ENCODE data around the gene BYSL. TPM values are rescaled to one million over a fixed set of nuclear protein-coding genes. Genes with fewer than 3 reads are reported as not detected.
A peak's percentile ranks its signal among the peaks of the same experiment; 100 is the strongest.

The BYSL gene
- total RNA-seq, 2 experiments from 2014 or later: 36.1 to 54.5 TPM

DNA sequence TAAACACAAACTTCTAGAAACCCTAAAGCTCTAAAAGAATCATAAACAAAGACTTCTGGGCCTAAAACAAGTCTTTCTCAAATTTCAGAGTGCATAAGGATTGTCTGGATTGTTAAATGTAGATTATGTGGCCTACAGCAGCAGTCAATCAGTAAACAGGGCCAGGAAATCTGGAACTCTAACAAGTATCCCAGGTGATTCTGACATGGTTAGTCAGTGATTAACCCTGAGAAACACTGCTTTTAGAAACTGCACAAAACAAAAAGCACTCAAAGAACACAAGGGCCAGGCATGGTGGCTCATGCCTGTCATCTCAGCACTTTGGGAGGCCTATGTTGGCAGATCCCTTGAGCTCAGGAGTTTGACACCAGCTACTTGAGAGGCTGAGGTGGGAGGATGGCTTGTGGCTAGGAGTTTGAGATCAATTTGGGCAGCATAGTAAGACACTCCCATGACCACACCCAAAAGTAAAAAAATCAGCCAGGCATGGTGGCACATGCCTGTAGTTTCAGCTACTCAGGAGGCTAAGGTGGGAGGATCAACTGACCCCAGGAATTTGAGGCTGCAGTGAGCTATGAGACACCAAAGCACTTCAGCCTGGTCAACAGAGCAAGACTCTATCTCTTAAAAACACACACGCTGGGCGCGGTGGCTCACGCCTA, 6.3 kb upstream of the BYSL start:
- Histone ChIP-seq H3K4me1 (ENCODE audit: insufficient read depth, low read length, poor library complexity, severe bottlenecking) (peaks cover 10% of the 10 kb centered on the region), H3K4me3 (ENCODE audit: low read depth, low read length, poor library complexity, severe bottlenecking) (no peak overlapping the region), H2AFZ (ENCODE audit: low read length) (no peak overlapping the region), H3K4me2 (ENCODE audit: low read length) (no peak overlapping the region), H4K20me1 (ENCODE audit: insufficient read depth, low read length) (no peaks in the 10 kb centered on the region), H3K79me2 (ENCODE audit: insufficient read depth, low read depth, low read length) (peaks cover 20% of the 10 kb centered on the region), H3K9me3 (ENCODE audit: low read length) (no peaks in the 10 kb centered on the region), H3K9me2 (ENCODE audit: insufficient read depth, low read length) (no peaks in the 10 kb centered on the region), H3K36me3 (ENCODE audit: insufficient read depth, low read length) (peaks cover 68% of the 10 kb centered on the region), H3K27ac (ENCODE audit: low read depth, low read length, poor library complexity, severe bottlenecking) (no peak overlapping the region)
- BruUV-seq (replicated peaks): no TSS peak
- intact Hi-C loops (cut with micrococcal nuclease; ENCODE audit: unreplicated experiment): loop anchor here (2.0 kb wide), 1 partner anchor 16 kb away; no protein-coding TSS in a partner anchor
- ChIA-PET POLR2A (no interaction called here), CTCF (ENCODE audit: unreplicated experiment) (no interaction called here)
- TF ChIP-seq, protein P1, sequence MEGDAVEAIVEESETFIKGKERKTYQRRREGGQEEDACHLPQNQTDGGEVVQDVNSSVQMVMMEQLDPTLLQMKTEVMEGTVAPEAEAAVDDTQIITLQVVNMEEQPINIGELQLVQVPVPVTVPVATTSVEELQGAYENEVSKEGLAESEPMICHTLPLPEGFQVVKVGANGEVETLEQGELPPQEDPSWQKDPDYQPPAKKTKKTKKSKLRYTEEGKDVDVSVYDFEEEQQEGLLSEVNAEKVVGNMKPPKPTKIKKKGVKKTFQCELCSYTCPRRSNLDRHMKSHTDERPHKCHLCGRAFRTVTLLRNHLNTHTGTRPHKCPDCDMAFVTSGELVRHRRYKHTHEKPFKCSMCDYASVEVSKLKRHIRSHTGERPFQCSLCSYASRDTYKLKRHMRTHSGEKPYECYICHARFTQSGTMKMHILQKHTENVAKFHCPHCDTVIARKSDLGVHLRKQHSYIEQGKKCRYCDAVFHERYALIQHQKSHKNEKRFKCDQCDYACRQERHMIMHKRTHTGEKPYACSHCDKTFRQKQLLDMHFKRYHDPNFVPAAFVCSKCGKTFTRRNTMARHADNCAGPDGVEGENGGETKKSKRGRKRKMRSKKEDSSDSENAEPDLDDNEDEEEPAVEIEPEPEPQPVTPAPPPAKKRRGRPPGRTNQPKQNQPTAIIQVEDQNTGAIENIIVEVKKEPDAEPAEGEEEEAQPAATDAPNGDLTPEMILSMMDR (conservative IDR thresholded peaks at IDR 0.05; ENCODE audit: low read length): no peak
- no peak for TF ChIP-seq EZH2phosphoT487 (IDR thresholded peaks at IDR 0.05; ENCODE audit: borderline replicate concordance, low read depth, low read length)
- DNase-seq (ENCODE audit: low spot score): no peak

DNA sequence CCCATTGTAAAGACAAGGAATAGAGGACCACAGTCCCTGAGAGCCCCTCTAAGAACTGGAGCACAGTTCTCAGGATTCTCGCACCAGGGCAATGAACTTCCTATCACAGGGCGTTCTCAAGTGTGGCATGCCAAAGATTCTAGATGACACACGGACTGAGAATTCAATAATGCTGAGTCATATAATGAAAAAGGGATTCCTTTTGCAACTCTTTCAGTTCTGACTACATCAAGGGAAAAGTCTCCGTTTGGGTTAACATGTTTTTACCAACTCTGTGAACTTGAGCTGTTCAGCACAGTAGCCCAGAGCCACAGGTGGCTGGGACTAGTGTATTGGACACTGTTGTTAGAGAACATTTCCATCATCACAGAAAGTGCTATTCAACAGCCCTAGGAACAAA, 3.8 kb upstream of the BYSL start:
- no peaks in the 10 kb centered on the region for H3K9me2 ChIP-seq (ENCODE audit: insufficient read depth, low read length)
- H3K36me3 ChIP-seq (ENCODE audit: insufficient read depth, low read length): peaks cover 54% of the 10 kb centered on the region
- H4K20me1 ChIP-seq (ENCODE audit: insufficient read depth, low read length): 0 out of 2 replicates have a peak, but pooled peaks cover 7% of the 10 kb centered on the region
- peaks cover 12% of the 10 kb centered on the region for H3K4me1 ChIP-seq (ENCODE audit: insufficient read depth, low read length, poor library complexity, severe bottlenecking)
- H3K79me2 ChIP-seq (ENCODE audit: insufficient read depth, low read depth, low read length): peaks cover 41% of the 10 kb centered on the region
- ChIA-PET POLR2A (no interaction called here), CTCF (ENCODE audit: unreplicated experiment) (no interaction called here)
- no peak for DNase-seq (ENCODE audit: low spot score)
- BruUV-seq (replicated peaks): no TSS peak
- no peak overlapping the region for H3K4me3 ChIP-seq (ENCODE audit: low read depth, low read length, poor library complexity, severe bottlenecking)
- no peak overlapping the region for H3K27ac ChIP-seq (ENCODE audit: low read depth, low read length, poor library complexity, severe bottlenecking)
- intact Hi-C loops (cut with micrococcal nuclease; ENCODE audit: unreplicated experiment): no loop called here
- TF ChIP-seq, protein P1 (conservative IDR thresholded peaks at IDR 0.05; ENCODE audit: low read length): no peak
- no peak for TF ChIP-seq EZH2phosphoT487 (IDR thresholded peaks at IDR 0.05; ENCODE audit: borderline replicate concordance, low read depth, low read length)
- H3K9me3 ChIP-seq (ENCODE audit: low read length): no peaks in the 10 kb centered on the region
- no peak overlapping the region for H3K4me2 ChIP-seq (ENCODE audit: low read length)
- H2AFZ ChIP-seq (ENCODE audit: low read length): no peak overlapping the region

DNA sequence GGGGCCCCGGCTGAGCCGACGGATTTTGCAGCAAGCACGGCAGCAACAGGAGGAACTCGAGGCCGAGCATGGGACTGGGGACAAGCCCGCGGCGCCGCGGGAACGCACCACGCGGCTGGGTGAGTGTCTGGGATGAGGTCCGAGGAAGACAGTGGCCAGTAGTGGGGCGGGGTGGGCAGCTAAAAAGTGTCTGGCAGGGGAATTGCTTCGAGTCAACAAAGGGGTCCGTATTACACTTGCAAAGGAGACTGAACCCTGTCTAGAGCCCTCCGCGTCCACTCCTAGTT, 356 bp downstream of the BYSL start:
- H4K20me1 ChIP-seq (ENCODE audit: insufficient read depth, low read length): 0 out of 2 replicates have a peak, but pooled peaks cover 8% of the 10 kb centered on the region
- H3K4me1 ChIP-seq (ENCODE audit: insufficient read depth, low read length, poor library complexity, severe bottlenecking): peaks cover 25% of the 10 kb centered on the region
- intact Hi-C loops (cut with micrococcal nuclease; ENCODE audit: unreplicated experiment): loop anchor here (1.0 to 5.0 kb wide), 4 partner anchors 74 to 134 kb away; partner anchors contain the start of gene TOMM6
- H3K36me3 ChIP-seq (ENCODE audit: insufficient read depth, low read length): peaks cover 50% of the 10 kb centered on the region
- H3K9me2 ChIP-seq (ENCODE audit: insufficient read depth, low read length): no peaks in the 10 kb centered on the region
- H3K4me2 ChIP-seq (ENCODE audit: low read length): peak overlapping the region; percentile 95
- no peak for TF ChIP-seq EZH2phosphoT487 (IDR thresholded peaks at IDR 0.05; ENCODE audit: borderline replicate concordance, low read depth, low read length)
- TF ChIP-seq, protein P1 (conservative IDR thresholded peaks at IDR 0.05; ENCODE audit: low read length): no peak
- H2AFZ ChIP-seq (ENCODE audit: low read length): peak overlapping the region; percentile 72; the same call in 1 of the 2 replicates
- ChIA-PET POLR2A (interaction anchor here (0.8 to 2.9 kb wide), 11 partner anchors 12 to 296 kb away, joined by 3 to 15 read pairs (median 4); partner anchors contain the start of genes MRPS10, TOMM6 and USP49), CTCF (ENCODE audit: unreplicated experiment) (interaction anchor here (0.6 to 1.9 kb wide), 10 partner anchors 15 to 134 kb away, joined by 3 to 11 read pairs (median 4); partner anchors contain the start of genes CCND3, TAF8, TOMM6 and USP49)
- no TSS peak for BruUV-seq (replicated peaks)
- DNase-seq (ENCODE audit: low spot score): no peak
- no peaks in the 10 kb centered on the region for H3K9me3 ChIP-seq (ENCODE audit: low read length)
- H3K4me3 ChIP-seq (ENCODE audit: low read depth, low read length, poor library complexity, severe bottlenecking): peak overlapping the region; percentile 92
- H3K27ac ChIP-seq (ENCODE audit: low read depth, low read length, poor library complexity, severe bottlenecking): peak overlapping the region; percentile 74
- H3K79me2 ChIP-seq (ENCODE audit: insufficient read depth, low read depth, low read length): peaks cover 82% of the 10 kb centered on the region
